Suppressor macrophage treated with lipopolysaccharide for 1 hour (primary cell): ENCODE results near the gene GMDS.

ENCODE experiments used
- DNase-seq, 3 donors: peaks; one replicate each; pipeline ENCODE4 v3.0.0-alpha.2; 2020 to 2022

Gene GMDS

DNA sequence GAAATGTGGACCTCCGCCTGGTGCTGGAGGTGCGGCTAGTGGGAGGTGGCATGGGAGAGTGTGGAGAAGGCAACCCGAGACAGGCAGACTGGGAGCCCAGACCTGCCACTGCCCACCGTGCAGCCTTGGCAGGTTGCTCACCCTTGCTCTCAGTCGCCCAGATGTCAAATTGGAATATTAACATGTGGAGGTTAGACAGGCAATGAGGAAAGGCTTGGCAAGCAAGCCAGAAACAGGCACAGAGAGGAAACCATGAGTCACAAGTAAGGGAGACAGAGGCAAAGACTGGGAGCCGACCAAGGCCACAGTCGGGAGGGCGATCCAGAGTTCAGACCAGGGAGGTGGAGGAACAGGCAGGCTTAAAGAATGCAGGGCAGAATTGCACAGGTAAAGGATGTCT lies 457.5 kb downstream of the GMDS start:
- DNase-seq: no peak

DNA sequence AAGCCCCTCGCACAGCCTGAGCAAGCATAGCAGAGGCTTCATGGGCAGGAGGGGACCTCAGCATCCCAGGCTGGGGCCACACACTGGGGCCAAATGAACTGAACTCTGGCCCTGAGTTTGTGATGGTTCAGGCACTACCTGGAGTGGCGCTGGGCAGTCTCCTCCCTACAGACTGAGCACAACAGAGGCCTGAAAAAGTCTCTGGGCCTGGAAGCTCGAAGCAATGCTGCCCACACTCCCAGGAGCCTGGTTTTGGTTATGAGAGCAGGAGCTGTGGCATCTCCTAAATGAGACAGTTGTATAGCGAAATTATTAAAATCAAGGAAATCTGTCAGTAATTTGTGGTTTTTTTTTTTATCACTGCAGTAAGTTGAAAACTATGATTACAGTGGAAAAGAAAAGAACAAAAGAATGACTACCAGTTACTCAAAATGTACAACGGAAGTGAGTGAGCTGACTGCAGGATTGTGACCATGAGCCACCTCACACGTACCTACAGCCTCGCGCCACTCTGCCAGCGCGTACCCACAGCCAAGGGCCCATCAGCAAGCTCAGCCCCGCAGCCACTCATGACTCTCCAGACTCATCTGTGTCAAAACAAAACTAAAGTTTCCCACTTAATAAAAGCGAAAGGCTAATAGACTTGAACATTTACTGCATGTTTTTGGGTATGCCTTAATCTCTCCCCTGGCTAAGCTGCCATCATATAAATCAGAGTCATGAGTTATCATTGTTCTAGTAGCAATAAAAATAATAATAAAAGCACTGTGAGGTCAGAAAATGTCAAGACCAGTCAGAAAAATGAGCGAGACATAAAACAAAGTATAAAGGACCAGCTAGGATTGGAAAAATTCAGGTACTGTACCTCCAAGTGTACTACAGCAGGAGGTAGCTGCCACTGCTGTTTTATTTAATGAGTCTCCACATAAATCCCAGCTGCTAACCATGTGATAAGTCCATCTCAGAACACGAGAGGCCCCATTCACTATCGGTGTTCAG lies 458.7 kb downstream of the GMDS start:
- DNase-seq: no peak

DNA sequence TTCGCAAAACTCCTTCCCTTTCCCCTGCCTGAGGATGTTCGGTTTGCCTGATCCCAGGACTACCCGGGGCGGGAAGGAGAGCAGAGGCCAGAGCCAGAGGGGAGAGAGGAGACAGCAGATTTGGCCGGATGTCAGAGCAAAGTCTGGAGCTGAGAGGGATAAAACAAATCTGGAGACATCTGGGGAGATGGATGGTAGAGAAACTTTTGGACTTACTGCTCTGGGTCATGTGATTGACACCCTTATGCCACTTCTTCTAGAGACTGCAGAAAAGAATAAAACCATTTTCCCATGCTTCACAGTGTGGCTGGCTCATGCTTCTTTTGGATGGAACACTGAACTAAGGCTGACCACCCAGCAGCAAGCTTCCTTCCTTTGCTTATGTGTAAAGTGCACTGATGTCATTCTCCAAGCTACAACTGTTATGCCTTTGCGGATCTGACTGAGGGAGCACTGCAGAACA lies 461.0 kb downstream of the GMDS start:
- no peak for DNase-seq

DNA sequence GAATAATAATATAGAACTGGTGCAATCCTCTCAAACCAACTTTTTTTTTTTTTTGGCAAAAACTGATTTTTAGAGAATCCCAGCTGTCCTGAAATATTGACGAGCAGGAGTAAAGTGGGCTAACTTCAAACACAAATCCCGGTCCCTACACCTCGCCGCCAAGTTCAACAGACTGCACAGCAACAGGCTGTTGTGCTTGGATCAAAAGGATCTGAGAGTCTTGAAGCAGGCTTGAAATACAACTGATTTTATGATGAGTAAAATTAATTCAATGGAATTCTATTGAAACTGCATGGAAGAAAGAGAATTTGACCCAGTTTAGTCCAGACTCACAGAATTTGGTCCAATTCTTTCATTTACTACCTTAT lies 463.6 kb downstream of the GMDS start:
- no peak for DNase-seq

DNA sequence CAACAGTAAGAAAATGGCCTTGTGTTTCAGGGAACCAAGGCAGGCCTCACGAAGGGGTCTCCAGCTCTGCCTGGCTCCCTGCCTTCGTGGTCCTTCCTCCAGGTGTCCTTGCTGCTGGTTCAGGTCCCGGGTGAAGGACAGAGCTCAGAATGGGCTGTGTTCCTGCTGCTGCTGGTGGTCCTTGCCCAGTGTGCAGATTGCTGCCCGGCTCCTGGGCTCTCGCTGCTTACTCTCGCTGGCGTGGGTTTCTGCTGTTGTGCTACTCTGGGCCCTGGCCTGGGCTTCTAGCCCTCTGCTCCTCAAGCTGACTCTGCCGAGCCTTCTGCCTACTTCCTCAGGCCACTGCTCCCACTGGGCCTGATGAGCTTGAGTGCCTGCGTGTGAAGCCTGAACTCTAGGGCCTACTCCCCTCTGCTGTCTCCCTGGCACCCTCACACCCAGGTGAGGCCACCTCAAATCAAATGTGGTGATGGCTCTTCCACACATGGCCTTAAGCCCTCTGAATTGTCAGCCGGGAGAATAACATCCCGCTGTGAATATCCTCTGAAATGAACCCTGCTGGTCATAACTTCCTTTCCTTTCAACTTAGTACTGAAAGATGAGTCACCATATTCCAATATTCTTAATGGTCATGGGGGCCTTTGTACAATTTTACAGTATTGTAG lies 464.1 kb downstream of the GMDS start:
- DNase-seq: no peak

DNA sequence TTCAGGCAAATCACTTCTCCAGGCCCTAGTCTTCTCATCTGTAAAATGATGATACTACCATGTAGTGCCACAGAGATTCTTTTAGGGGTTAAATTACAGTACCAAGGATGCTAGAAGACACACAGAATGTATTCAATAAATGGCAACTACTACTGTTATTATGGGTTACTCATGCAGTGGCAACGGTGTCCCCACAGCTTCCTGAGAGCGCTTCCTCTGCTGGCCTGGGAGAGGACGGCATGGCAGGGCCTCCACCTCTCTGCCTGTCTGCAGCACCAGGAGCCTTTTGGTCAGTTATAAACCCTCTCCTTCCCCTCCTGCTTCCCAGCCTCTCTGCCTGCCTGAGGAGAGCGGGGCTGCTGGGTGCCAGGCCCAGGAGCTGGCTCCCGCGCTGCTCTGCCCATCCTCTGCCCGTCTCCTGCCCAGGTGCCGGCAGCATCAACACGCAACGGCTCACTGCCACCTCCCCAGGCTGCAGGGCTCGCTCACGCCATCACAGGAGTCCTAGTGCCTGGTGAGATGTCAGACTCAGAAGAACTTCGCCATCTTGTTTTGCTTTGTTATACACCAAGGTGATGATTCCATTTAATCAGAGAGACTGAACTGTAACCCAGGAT lies 465.0 kb downstream of the GMDS start:
- DNase-seq: no peak

DNA sequence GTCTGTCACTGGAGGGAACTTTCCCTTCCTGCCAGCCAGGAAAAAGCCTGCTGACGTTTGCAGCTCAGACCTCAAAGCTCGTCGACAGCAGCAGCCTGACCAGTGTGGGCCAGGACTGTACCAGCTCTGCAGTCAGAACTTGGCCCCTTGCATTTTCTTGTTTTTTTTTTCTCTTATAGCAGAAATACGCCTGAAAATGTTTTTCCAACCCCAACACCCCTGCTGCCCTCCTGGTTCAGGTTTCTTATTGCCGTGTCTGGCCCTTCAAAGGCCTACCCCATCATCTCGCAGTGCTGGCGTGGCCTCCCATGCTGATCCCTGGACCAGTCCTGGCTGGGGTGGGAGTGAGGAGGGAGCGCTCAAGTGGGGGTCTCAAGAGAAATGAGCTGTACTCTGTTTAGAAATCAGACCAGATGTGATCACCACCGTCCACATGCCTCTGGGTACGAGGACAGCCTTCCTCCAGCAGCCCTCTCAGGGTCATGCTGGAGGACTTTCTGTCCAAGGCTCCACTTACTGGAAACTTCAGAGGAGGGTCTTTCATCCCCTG lies 466.6 kb downstream of the GMDS start:
- no peak for DNase-seq

DNA sequence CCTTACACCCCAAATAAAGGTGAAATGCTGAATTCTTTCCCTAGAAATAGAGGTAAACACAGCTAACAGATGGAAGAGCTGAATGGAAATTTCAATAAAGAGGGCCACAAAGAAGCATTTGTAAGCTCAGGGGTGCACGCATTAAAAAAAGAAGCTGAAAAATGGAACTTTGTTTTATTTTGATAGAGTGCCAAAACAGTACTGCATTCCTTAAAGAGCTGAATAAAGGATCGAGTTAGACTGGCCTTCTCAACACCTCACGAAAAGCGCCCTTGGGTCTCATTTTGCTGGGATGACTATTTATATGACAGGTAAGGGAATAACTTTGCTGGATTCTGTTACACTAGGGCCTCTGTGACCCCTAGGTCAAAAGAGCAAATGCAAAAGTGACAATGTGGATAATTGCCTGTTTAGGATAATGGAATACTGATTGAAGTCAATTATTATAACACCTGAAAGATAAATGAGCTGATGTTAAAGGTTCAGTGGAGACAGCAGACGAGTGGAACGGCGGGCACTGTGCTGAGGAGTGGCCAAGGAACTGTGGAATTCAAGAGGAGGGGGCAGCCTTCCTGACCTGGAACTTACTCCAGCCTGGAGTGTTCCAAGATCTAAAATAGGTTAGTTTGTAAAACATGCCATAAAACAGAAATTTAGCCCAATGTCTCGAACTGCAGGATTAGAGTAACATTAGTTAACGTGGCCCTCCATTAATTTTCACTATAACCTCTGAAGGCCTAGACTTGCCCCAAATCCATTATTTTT lies 467.3 kb downstream of the GMDS start:
- no peak for DNase-seq

DNA sequence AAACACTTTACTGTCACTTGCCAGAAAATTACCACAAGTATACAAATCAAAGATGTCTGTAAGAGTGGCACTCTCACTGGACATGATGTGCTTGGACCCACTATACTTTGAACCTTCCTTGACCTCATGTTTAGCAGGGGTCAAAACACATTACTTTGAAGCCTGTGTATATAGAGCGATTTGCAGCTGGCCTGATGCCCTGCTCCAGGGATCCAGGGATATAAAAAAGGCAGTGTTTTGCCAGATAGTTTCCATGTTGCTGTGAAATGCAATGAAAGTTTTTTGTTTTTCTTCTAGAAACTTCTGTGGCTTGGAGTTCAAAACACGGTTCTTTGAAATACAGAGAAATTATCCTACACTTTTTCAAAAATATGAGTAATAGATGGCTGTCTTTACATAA lies 470.0 kb downstream of the GMDS start:
- DNase-seq: no peak

DNA sequence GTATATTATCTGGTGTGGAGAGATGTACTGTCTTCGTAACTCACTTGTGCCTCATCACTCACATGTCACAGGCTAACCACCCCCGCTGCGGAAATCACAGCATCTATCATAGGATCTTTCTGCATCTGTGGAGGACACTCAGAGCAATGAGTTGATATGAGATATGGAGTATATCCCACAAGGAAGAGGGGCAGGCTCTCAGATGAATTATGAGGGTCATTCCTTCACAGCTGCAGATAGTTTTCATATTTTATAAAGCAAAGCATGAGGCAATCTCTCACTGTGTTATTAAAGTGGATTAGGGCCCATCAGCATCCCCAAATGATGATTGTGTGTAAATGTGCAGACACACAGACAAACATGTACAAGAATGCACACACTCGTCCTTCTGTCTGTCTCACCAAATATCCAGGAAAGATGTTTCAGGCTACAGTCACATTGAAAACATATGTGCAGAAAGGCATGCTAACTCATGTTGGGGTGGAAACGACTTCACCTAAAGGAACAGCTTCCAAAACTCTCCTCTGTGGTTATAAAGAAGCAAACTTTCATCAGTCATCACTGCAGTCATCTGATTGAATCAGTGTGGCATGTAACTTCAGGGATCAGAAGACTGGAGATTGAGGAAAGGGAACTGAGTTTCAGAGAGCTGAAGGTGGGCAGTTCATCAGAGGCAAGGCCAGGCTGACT lies 471.0 kb downstream of the GMDS start:
- DNase-seq: no peak

DNA sequence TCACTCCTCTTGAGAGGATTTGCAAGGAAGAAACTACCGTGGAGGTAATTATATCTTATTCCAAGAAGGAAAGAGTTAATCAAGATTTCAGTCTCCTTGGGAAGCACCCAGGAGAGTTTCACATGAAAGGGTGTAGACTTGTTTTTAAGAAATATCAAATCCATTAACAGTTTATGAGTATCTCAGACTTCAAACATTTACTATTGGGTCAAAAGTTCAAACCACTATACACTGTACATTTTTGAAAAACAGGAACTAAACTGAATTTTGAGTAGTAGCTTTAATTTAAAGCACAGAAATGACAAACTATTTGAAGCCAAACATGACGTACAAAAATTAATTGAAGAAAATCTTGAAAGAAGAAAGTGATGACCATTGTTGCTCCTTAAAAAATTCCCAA lies 471.7 kb downstream of the GMDS start:
- DNase-seq: peak in 1 of 3 donors; percentile 15

DNA sequence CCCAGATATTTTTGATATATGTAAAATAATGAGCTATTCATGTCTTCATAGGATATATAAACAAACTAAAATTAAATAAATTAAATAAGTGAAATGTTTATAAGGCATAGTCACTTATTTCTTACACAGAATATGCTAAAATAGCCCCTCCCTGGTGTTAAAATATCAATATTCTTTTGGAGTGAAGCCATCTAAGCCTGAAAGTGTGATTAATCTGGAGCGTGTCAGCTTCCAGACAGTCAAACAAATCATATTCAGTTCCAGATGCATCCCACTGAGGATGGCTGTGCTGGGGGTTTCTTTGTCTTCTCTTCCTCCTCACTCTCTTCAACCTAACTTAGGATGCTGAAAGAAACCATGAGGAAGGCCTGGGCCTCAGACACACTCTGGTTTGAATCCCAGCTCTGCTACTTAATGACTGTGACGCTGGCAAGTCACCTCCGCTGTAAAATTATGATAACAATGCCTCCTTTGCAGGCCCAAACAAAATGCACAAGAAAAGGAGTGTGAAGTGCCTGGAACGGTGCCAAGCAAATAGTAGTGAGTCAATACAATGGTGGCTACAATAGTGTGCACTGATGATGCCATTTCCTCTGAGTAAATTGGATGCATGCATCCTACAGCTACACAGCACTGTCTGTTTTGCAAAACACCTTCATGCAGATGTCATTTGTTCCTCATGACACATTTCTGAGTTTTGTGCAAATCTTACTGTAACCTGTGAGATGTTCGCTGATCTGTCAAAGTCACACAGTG lies 474.3 kb downstream of the GMDS start:
- peak in 2 of 3 donors; percentile 12 to 13 for DNase-seq

DNA sequence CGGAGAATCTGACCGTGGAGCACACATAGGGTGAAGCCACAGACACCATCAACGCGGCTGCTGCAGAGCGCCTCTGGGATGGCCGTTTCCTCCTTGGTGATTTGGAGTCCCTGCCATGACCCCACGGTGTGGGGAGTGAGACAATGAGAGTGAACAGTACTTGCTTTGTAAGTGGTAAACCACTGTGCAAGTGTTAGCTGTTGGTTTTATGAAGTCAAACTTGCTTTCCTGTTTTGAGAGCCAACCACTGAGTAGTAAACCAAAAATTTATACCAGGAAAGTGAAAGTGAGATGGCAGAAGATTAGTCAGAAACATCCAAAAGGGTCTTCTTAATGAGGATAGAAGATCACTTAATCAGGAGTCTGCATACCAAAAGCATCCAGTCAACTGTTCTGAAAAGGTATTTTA lies 475.0 kb downstream of the GMDS start:
- no peak for DNase-seq

DNA sequence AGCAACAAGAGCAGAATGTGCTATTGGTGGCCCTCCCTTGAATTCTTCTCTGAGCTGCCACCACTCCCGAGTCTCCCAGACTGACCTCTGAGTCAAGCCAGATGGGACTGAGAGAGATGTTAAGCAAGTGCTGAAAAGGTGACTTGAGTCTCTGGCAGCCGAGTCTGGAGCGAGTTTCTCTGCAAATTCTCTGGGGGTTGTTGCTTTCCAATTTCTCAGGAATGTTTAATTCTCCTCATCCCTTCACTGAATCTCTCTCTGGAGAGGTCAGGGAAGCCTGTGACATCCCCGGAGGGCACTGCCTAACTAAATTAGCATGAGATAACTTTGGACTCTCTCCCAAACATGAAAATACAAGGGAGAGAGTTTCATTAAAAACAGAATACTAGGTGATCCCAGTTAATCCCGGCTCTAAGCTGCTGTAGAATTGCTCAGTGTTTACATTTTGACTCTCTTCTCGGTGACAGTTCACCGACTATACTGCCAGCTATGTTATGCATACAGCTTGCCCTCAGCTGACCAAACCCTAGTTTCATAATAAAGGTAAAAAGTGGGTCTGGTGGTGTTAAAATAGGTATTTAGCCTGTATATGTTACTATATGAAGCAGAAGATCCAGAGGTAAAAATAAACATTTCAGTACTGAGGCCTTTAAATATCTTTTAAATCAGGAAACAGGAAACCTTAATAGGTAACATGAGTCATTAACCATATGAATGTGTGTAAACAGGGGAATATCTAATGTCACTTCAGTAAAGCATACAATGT lies 477.7 kb downstream of the GMDS start:
- no peak for DNase-seq

DNA sequence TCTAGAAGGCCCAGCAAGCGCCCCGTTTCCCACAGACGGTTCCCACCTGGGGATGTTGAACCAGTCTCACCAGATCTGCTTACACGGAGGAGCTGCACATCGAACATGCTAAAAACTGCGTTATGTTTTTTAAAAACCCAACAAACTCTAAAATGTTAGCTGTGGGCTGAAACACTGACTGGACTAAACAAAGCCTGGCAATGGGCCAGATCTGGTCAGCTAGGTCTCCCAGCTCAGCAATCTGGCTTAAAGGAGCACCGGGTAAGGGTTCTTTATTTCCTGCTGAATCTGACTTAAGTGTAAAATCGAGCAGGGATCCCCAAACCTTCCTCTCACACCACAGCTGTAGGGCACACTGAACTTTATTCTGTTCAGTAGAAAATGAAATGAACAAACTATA lies 478.8 kb downstream of the GMDS start:
- no peak for DNase-seq

DNA sequence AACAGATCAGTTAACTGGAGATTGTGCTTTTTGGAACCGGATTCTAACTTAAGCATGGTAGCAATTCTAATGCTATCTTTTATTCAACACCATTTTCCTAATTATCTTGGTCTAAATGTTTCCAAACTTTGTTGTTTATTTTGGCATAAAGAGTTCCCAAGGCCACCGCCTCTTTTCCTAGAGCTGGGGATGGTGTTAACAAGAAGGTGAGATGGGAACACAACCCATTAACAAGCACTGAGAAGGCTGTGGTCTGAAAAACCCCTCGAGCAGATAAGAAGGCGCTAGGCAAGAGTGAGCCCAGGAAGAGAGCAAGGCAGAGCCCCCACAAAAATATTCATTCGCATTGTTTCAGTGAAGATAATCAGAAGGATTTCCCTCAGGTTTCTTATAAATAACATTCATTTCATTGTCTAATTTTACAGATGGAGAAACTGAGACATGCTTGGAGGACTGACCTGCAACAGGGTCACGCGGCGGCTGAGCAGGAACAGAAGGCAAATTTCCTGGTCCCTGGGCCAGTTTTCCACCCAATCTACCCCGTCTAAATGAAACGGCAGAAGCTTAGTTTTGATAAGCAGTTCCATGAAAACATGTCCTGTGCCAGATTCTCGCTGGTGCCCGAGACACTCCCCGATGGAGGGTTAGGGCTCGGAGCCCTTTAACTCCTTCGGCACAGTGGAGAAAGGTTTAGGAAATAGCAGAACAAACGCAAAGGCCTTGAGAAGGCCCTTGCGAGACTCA lies 480.1 kb downstream of the GMDS start:
- DNase-seq: no peak

DNA sequence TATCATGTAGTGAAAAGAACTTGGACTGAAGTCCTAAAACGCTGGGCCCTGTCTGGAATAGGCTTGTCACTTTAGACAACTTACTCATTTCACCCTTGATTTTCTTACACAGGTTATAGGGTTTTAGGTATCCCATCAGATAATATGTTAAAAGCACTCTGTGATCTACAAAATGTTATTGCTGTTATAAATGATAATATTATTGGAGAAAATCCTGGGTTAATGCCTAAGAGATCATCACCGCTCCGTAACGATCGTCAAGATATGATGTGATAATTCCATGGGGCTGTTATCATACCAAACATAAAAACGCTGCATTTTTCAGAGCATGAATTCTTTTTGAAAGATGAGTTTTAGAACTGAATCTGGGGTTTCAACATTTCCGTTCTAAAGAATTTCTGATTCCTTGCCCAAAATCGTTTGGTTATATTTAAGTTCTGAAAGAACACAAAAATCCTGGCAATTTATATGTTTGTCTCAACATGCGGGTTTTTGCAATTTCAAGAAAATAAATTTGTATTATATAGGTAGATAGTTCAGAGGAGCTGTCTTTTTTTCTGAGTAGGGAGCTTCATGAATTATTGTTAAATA lies 480.9 kb downstream of the GMDS start:
- no peak for DNase-seq

DNA sequence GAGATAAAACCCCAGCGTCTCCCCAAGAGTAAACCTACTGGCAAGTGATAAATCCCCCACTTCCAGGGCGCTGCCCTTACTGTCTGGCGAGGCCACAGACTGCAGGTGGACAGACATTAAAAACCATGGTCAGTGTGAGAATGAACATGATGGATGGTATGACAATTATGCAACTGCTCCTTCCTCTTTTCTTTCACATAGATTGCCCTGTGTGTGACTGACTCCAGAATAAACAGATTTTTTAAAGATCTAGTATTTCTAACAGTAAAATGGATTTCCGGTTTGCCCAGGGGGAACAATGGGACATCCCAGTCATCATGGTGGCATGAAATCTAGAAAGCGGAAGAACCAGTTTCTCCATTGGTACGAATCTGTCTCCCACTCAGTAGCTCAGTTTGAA lies 482.0 kb downstream of the GMDS start:
- DNase-seq: peak in 2 of 3 donors; percentile 9 to 29

DNA sequence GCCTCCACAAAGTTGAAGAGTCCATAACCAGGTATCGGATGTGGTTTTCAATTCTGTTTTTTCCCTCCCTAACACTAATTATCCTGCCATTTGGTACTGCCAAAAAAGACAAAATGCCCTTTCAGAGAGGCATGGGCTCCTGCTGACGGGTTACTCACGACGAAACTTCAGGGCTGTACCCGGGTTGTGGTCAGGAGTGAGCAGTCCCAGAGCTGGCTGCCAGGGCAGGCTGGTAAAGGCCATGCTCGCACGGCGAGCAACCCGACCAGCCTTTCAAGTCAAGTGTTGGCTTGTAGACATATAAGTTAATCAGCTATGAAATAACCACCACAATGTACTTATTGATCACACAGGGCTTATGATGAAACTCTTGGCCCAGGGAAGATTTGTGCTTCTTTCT lies 483.2 kb downstream of the GMDS start:
- no peak for DNase-seq
